IPS-15b (cell line): ENCODE results near the gene TP53BP2.
A peak's percentile ranks its signal among the peaks of the same experiment; 100 is the strongest.

Source experiments
- H3K27me3 ChIP-seq: one replicate; pipeline ENCODE4 v1.6.1; 2013; ENCODE audit warnings: low read length; ENCODE audit not compliant: control insufficient read depth, insufficient read depth
- H3K36me3 ChIP-seq: one replicate; pipeline ENCODE4 v1.6.1; 2013; ENCODE audit warnings: low read length; ENCODE audit not compliant: control insufficient read depth, insufficient read depth
- H3K4me1 ChIP-seq: one replicate; pipeline ENCODE4 v1.6.1; 2013; ENCODE audit warnings: mild to moderate bottlenecking, low read length; ENCODE audit not compliant: control insufficient read depth, insufficient read depth
- H3K4me3 ChIP-seq: one replicate; pipeline ENCODE4 v1.5.1; 2013; ENCODE audit warnings: low read depth, low read length
- H3K9ac ChIP-seq: one replicate; pipeline ENCODE4 v1.6.1; 2013; ENCODE audit warnings: low read depth, mild to moderate bottlenecking, low read length
- H3K9me3 ChIP-seq: one replicate; pipeline ENCODE4 v1.6.1; 2013; ENCODE audit warnings: mild to moderate bottlenecking, low read length; ENCODE audit not compliant: control insufficient read depth, insufficient read depth

The TP53BP2 gene

GRCh38 chr1:223755432-223755792 lies 90.3 kb downstream of the TP53BP2 start:
- Histone ChIP-seq H3K4me3 (no peak overlapping the region), H3K4me1 (peaks cover 4% of the 10 kb centered on the region), H3K27me3 (no peaks in the 10 kb centered on the region), H3K36me3 (peaks cover 6% of the 10 kb centered on the region), H3K9ac (no peak overlapping the region), H3K9me3 (no peaks in the 10 kb centered on the region)

GRCh38 chr1:223754681-223755431 lies 90.9 kb downstream of the TP53BP2 start:
- peaks cover 4% of the 10 kb centered on the region for H3K4me1 ChIP-seq
- no peak overlapping the region for H3K9ac ChIP-seq
- H3K9me3 ChIP-seq: no peaks in the 10 kb centered on the region
- peaks cover 6% of the 10 kb centered on the region for H3K36me3 ChIP-seq
- no peaks in the 10 kb centered on the region for H3K27me3 ChIP-seq
- H3K4me3 ChIP-seq: no peak overlapping the region

- Histone ChIP-seq H3K27me3 (peaks cover 11% of the 10 kb centered on the region), H3K36me3 (peaks cover 3% of the 10 kb centered on the region), H3K9ac (no peak overlapping the region), H3K4me1 (peaks cover 6% of the 10 kb centered on the region), H3K9me3 (no peaks in the 10 kb centered on the region), H3K4me3 (no peak overlapping the region)
Measured at GRCh38 chr1:223752721-223753515, 92.8 kb downstream of the TP53BP2 start.

- Histone ChIP-seq H3K27me3 (peaks cover 23% of the 10 kb centered on the region), H3K4me1 (peaks cover 6% of the 10 kb centered on the region), H3K9ac (no peak overlapping the region), H3K9me3 (no peaks in the 10 kb centered on the region), H3K4me3 (no peak overlapping the region), H3K36me3 (peaks cover 3% of the 10 kb centered on the region)
Measured at GRCh38 chr1:223751696-223752095, 94.1 kb downstream of the TP53BP2 start.

- H3K36me3 ChIP-seq: peaks cover 3% of the 10 kb centered on the region
- H3K4me3 ChIP-seq: no peak overlapping the region
- H3K27me3 ChIP-seq: peaks cover 23% of the 10 kb centered on the region
- peaks cover 6% of the 10 kb centered on the region for H3K4me1 ChIP-seq
- H3K9ac ChIP-seq: no peak overlapping the region
- H3K9me3 ChIP-seq: no peaks in the 10 kb centered on the region
Measured at GRCh38 chr1:223750730-223751570, 94.8 kb downstream of the TP53BP2 start.

GRCh38 chr1:223748773-223749733 lies 96.7 kb downstream of the TP53BP2 start:
- Histone ChIP-seq H3K4me3 (peak overlapping the region; percentile 79), H3K36me3 (no peaks in the 10 kb centered on the region), H3K27me3 (peaks cover 23% of the 10 kb centered on the region), H3K9ac (peak overlapping the region; percentile 81), H3K4me1 (peaks cover 6% of the 10 kb centered on the region), H3K9me3 (no peaks in the 10 kb centered on the region)

- Histone ChIP-seq H3K27me3 (peaks cover 23% of the 10 kb centered on the region), H3K36me3 (no peaks in the 10 kb centered on the region), H3K9ac (peak overlapping the region; percentile 81), H3K9me3 (no peaks in the 10 kb centered on the region), H3K4me1 (peaks cover 6% of the 10 kb centered on the region), H3K4me3 (peak overlapping the region; percentile 79)
Measured at GRCh38 chr1:223748405-223748772, 97.4 kb downstream of the TP53BP2 start.

GRCh38 chr1:223747838-223748335 lies 97.9 kb downstream of the TP53BP2 start:
- H3K4me1 ChIP-seq: peaks cover 6% of the 10 kb centered on the region
- no peak overlapping the region for H3K9ac ChIP-seq
- H3K27me3 ChIP-seq: peaks cover 23% of the 10 kb centered on the region
- H3K4me3 ChIP-seq: no peak overlapping the region
- no peaks in the 10 kb centered on the region for H3K36me3 ChIP-seq
- H3K9me3 ChIP-seq: no peaks in the 10 kb centered on the region

- no peaks in the 10 kb centered on the region for H3K36me3 ChIP-seq
Measured at GRCh38 chr1:223745731-223746130, 100.0 kb downstream of the TP53BP2 start.

GRCh38 chr1:223742856-223743517 lies 102.8 kb downstream of the TP53BP2 start:
- H3K36me3 ChIP-seq: no peaks in the 10 kb centered on the region
- H3K9me3 ChIP-seq: no peaks in the 10 kb centered on the region
- no peak overlapping the region for H3K4me3 ChIP-seq
- H3K27me3 ChIP-seq: peaks cover 13% of the 10 kb centered on the region
- H3K9ac ChIP-seq: no peak overlapping the region
- H3K4me1 ChIP-seq: peaks cover 2% of the 10 kb centered on the region

More at GRCh38 chr1:223745731-223746130, 100.0 kb downstream of the TP53BP2 start:
- peaks cover 4% of the 10 kb centered on the region for H3K4me1 ChIP-seq
- H3K9me3 ChIP-seq: no peaks in the 10 kb centered on the region
- no peak overlapping the region for H3K4me3 ChIP-seq
- no peak overlapping the region for H3K9ac ChIP-seq
- H3K27me3 ChIP-seq: peaks cover 23% of the 10 kb centered on the region
